Stomach (tissue), 4 donors: Measurements from ENCODE around the gene PTP4A1.

ENCODE experiments used
- CTCF ChIP-seq, 7 experiments: fragments of 450-650 bp in 4 of 7; fragments of 200-600 bp in 3 of 7; sonication (generic) in 3 of 7; IDR thresholded peaks; one replicate each; pipeline ENCODE4 v1.5.1; 2016 to 2019; ENCODE audit warnings: antibody characterized with exemption in 7 of 7, control low read depth in 2 of 7, mild to moderate bottlenecking in 1 of 7
- EP300 ChIP-seq: sonication (generic); formaldehyde crosslinking; IDR thresholded peaks from one replicate; pipeline ENCODE4 v1.6.1; 2017; ENCODE audit warnings: antibody characterized with exemption
- POLR2A ChIP-seq, 4 donors: fragments of 450-650 bp; IDR thresholded peaks; one replicate each; pipeline ENCODE4 v1.6.1; 2016; ENCODE audit warnings: antibody characterized with exemption in 4 of 4, control low read depth in 2 of 4, mild to moderate bottlenecking in 1 of 4, moderate library complexity in 1 of 4
- POLR2AphosphoS5 ChIP-seq, 3 donors: sonication (generic); formaldehyde crosslinking; IDR thresholded peaks; one replicate each; pipeline ENCODE4 v1.6.1; 2016; ENCODE audit warnings: antibody characterized with exemption in 3 of 3

- TF ChIP-seq CTCF (IDR thresholded peaks at IDR 0.05) (no peak), EP300 (no peak), POLR2A (IDR thresholded peaks at IDR 0.05) (no peak), POLR2AphosphoS5 (IDR thresholded peaks at IDR 0.05) (no peak)
Observed at GRCh38 chr6:63537201-63537958, 34.9 kb upstream of the PTP4A1 start.
